ENCODE data around the gene NF2.
A peak's percentile ranks its signal among the peaks of the same experiment; 100 is the strongest.

Gene NF2

GRCh38 chr22:29632672-29633071 lies 29.2 kb downstream of the NF2 start:
- DNase-seq = no peak

GRCh38 chr22:29633514-29634312 lies 30.3 kb downstream of the NF2 start:
- DNase-seq = no peak

GRCh38 chr22:29634847-29635246 lies 31.4 kb downstream of the NF2 start:
- no peak for DNase-seq

- peak in 2 of 14 donors; percentile 12 to 44 for DNase-seq
Observed at GRCh38 chr22:29635734-29636357, 32.4 kb downstream of the NF2 start.

- no peak for DNase-seq
Observed at GRCh38 chr22:29636751-29637150, 33.3 kb downstream of the NF2 start.

GRCh38 chr22:29637181-29637580 lies 33.7 kb downstream of the NF2 start:
- no peak for DNase-seq

GRCh38 chr22:29638678-29639077 lies 35.2 kb downstream of the NF2 start:
- no peak for DNase-seq

- DNase-seq = no peak
Observed at GRCh38 chr22:29639096-29639495, 35.7 kb downstream of the NF2 start.

- no peak for DNase-seq
Observed at GRCh38 chr22:29641042-29641699, 37.7 kb downstream of the NF2 start.

GRCh38 chr22:29641700-29642330 lies 38.4 kb downstream of the NF2 start:
- DNase-seq = peak in 1 of 14 donors; percentile 52

GRCh38 chr22:29642694-29643093 lies 39.3 kb downstream of the NF2 start:
- no peak for DNase-seq

GRCh38 chr22:29647954-29648737 lies 44.7 kb downstream of the NF2 start:
- no peak for DNase-seq

- no peak for DNase-seq
Observed at GRCh38 chr22:29650370-29650769, 46.9 kb downstream of the NF2 start.

GRCh38 chr22:29651652-29652051 lies 48.2 kb downstream of the NF2 start:
- no peak for DNase-seq

GRCh38 chr22:29654420-29654819 lies 51.0 kb downstream of the NF2 start:
- no peak for DNase-seq

- no peak for DNase-seq
Observed at GRCh38 chr22:29654882-29655281, 51.4 kb downstream of the NF2 start.

GRCh38 chr22:29658176-29658575 lies 54.7 kb downstream of the NF2 start:
- DNase-seq = peak in 1 of 14 donors; percentile 2

GRCh38 chr22:29660021-29660420 lies 56.6 kb downstream of the NF2 start:
- no peak for DNase-seq

- no peak for DNase-seq
Observed at GRCh38 chr22:29661336-29661735, 57.9 kb downstream of the NF2 start.

GRCh38 chr22:29663180-29663821 lies 59.9 kb downstream of the NF2 start:
- no peak for DNase-seq

GRCh38 chr22:29665486-29665885 lies 62.1 kb downstream of the NF2 start:
- no peak for DNase-seq

- peak in 1 of 14 donors; percentile 87 for DNase-seq
Observed at GRCh38 chr22:29668673-29669072, 65.2 kb downstream of the NF2 start.
